Dedifferentiated amniotic fluid mesenchymal stem cell (primary cell): ENCODE results near the gene EXOC3L4.

Experiments used
- DNase-seq: peaks from one replicate; pipeline ENCODE4 v3.0.0-alpha.2; 2016; ENCODE audit errors: extremely low spot score

Gene EXOC3L4

DNA sequence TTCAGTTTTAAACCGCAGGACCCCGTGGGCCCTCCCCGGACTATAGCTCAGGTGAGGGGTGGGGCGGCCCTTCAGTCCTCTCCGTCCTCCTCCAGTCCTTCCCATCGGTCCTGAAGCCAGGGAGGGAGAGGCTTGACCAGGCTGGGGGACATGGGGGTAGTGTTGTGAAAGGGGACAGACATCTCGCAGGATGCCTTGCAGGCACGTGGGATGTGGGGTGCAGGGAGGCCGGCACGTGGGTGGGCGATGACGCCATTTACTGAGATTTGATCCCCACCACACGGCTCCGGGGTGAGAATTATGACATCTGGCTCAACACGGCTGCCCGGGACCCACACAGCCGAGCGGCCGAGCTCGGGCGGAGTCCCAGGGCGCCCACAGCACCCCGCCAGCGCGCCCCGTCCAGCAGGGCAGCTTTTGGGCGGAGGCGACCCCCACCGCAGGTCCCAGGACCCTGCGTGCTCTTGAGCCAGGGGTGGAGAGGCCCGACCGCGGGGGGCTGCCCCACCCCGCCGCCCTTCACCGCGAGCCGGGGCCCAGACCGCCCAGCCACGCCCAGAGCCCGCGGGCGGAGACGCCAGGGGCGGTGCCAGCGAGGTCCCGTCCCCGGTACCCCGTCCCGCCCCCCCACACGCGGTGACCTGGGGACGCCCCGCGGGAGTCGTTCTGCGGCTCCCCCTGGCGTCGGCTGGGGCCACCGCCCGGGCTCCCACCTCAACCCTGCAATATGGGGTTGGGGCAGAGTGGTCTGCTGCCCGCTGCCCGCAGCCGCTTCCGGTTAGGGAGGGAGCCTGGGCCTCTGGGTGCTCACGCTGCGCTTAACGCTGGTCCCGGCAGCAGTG is 3.3 kb upstream of the EXOC3L4 start:
- DNase-seq, result no peak

DNA sequence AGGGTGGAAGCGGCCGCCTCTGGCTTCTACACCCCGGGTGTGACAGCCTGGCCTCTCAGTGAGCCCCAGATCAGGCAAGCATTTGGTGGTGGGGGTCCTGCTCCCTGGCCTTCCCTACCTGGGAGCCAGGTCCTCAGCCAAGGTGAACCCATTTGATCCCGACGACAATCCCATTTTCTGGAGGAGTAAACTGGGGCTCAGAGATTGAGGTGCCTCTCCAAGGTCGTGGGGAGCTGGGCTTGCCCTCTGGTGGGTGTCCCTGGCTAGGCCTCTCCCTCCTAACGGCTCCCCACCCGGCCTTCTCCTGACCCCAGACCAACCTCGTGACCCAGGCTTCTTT is 2.7 kb upstream of the EXOC3L4 start:
- no peak for DNase-seq

DNA sequence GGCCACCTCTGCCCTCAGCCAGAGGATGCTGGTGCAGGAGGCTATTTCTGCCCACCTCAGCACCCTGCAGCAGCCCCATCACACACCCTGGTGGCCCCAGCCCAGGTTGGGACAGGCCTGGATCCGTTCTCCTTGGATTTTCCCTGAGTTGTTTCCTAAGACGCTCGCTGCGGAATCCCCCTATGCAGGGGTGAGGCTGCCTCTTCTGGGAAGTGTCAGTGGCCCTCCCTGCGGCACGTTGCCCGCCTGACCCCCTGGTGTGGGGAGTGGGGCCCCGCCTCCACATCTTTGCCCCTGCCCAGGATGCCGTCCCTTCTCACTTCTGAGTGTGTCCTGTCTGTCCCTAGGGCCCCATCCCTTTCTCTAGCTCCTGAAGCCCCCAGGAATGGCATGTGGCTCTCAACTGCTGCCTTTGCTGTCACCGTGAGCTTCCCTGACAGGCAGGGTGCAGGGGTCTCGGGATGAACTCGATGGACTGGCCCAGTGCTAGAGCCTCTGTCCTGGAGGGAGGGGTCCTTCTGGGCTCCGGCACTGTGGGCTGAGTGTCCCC is 594 bp upstream of the EXOC3L4 start:
- no peak for DNase-seq

DNA sequence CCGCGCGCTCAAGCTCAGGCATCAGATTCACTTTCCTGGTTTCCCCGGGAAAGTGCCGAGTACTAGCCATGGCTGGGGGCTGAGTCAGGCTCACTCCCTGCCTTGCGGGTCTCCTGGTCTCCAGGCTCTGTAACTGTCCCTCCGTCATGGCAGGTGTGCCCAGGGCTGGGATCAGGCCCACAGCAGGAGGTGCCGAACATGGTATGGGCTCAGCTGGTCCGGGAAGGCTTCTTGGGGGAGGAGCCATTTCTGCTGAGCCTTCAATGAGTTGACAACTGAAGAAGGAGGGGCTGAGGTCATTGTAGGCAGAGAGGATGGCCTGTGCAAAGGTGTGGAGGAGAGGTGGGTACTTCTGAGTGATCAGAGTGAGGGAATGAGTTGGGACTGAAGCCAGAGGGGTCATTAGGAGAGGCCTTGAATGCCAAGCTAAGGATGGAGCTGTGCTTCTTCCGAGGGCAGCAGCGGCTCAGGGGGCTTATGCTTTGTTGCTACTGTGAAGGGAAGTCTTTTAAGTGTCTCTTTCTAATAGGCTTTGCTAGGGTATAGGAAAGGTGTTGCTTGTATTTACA is 769 bp downstream of the EXOC3L4 start:
- no peak for DNase-seq

DNA sequence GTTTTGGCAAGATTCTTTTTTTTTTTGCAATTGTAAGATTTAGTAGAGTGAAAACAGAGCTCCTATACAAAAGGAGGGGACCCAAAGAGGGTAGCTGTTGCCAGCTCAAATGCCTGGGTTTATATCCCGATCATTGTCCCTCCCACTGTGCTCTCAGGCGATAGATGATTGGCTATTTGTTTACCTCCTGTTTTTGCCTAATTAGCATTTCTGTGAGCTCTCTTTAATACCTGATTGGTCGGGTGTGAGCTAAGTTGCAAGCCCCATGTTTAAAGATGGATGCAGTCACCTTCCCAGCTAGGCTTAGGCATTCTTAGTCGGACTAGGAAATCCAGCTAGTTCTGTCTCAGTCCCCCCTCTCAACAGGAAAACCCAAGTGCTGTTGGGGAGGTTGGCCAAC is 1.9 kb downstream of the EXOC3L4 start:
- DNase-seq, result no peak

DNA sequence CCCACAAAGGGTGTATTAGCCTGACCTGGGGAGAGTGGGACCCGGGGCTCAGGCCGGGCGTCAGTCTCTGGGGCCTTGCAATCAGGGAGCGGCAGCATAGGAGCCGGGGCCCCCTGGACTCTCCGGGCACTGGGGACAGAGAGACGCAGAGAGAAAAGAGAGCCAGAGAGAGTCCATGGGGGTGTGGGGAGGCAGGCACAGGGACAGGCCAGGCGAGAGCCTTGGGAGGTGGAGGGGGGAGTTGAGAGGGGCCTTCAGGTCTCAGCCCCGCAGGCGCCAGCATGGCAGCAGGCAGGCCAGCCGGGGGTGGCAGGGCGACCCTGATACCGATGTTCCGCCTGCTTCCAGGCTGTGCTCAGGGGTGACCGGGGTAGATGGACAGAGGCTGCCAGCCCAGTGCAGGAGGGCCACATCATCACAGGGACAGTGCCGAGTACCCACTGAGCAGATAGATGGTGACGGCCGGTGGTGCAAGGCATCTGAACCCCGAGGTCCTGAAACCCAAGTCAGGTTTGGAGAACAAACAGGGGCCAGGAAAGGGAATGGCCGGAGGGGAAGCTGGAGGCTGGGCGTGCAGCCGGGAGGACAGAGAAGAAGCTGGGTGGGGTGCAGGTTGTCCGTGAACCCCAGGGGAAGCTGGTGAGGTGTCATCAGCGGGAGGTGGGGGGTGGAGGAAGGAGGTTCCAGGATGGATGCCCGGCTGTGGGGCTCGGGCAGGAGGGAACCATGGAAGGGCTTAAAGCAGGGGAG is 2.9 kb downstream of the EXOC3L4 start:
- no peak for DNase-seq

DNA sequence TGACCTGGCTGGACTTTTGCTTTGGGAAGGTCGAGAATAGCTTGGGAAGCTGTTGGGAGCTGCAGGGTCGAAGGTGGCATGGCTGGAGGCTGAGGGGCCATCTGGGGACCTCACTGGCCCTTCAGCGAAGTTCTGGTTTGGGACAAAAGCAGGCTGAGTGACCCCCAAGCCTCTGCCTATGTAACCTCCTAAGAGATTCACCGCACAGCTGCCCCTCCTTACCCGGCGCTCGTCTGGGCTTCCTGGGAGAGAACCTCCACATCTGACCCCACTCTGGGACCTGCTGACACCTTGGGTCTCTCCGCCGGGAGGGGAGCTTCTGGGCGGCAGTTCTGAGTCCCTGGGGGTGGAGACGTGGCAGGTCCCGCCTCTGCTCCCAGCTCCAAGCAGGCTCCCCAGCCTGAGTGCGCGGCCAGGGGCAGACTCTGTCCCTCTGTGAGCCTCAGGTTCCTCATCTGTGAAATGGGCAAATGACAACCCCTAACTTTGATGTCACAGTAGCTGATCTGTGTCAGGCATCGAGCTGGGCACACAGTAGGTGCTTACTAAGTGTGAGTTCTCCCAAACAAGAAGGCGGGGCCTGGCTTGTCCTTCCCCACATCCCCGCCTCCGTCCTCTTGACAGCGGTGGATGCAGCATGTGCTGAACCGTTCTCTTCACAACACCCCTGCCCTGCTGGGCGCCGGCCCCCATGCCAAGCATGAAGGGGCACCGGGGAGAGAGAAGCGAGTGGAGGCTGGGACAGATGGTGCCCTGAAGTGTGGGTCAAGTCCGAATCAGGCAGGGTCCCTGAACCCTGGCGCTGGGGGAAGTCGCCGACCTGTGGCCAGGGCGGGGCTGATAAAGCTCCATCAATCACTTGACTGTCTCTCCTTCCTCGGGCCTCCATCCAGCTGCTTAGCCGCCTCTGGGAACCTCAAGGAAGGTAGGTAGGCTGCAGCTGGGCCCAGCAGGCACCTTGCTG is 3.8 kb downstream of the EXOC3L4 start:
- DNase-seq, result no peak

DNA sequence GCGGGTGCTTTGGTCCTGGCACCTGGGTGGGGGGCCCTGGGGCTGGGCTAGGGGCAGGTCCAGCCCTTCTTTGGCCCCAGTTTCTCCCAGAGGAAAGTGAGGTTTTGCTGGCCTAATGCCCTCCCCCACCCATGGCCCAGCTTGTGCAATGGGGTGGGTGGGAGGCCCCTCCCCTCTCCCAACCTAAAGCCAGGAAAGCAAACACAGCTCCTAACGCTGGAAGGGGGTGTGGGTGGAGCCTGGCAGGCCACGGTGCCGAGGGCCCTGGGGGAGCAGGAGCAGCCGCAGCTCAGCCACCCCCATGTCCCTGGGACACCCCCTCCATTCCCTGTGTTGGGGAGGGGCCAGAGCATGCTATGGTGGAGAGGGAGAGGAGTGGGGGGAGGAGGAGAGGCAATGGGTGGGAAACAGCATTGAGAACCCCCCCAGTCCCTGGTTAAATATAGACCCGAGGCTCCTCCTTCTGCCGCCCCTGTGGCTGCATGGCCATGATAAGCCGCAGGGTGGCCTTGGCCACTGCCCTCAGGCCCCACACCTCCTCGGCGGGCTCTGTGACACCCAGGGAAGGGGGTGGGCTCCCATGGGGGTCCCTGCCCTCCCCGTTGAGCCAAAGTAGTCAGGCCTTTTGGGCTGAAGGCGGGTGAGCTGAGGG is 4.7 kb downstream of the EXOC3L4 start:
- no peak for DNase-seq

DNA sequence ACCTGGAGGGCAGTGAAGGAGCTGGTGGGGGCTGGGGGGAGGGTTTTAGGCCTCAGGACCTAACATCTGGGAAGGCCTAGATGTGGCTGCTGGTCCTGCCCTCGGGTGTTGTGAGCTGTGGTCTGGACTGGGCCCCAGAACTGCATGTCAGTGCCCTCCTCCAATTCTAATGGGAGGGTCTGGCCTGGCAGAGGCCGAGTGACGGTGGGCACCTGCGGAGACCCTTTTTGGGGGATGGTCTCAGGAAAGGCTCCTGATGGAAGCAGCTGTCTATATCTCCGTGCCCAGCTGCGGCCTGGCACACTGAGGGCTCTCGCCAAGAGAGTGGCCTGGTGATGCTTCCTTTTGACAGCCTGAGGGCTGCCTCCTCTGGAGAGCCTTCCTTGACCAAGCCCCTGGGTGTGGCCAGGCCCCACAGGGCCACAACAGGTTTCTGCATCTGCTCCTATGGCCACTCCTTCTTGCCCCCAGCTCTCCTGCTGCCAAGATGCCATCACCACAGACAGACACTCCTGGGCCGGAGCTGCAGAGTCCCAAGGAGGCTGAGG is 5.3 kb downstream of the EXOC3L4 start:
- DNase-seq, result no peak

DNA sequence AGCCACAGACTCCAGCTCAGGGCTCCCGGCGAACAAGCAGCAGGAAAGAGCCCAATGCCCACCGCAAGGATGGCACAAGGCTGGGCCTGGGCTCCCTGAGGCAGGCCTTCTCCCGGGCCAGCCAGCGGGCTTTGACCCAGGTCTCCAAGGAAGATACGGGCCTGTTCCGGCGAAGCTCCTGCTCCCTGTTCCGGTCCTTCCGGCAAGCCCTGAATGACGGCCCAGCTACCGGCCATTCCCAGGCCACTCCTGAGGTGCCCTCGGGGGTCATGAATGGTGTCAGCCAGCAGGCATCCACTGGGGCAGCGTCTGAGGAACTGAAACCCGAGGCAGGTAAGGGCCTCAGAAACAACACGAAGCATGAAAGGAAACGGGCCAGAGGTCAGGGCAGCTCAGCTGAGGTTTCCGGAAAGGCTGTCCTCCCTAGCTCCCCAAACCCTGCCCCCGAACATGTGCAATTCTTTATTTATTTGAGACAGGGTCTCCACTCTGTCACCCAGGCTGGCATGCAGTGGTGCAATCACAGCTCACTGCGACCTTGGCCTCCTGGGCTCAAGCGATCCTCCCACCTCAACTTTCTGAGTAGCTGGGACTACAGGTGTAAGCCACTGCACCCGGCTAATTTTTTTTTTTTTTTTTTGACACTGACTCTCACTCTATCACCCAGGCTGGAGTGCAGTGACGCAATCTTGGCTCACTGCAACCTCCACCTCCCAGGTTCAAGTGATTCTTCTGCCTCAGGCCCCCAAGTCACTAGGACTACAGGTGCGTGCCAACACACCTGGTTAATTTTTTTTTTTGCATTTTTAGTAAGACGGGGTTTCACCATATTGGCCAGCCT is 6.0 kb downstream of the EXOC3L4 start:
- no peak for DNase-seq

DNA sequence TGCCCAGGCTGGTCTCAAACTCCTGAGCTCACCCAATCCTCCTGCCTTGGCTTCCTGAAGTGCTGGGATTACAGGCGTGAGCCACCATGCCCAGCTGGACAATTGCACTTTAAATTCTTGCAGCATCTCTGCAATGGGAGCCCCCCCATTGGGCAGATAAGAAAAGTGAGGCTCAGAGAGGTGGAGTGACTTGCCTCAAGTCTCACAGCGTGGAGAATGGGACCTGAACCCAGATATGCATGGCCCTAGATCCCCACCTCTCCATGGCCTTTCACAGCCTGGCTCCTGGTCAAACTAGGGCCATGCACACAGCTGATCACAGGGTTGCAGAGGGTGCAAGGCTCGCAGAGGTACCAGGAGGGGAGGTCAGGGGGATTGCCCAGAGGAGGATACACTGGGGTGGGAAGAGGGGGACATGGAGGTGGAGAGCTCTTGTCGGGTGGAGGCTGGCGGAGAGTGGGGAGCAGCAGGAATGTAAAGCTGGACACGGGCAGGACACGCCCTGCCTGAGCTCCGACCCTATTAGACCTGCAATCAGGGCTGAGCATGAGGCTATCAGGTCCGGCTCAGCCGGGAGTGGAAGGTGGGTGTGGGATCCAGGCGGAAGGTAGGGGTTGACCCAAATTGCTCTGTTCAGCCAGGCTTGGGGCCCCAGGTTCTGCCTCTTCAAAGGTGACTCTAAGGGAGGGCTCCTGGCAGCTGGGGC is 6.9 kb downstream of the EXOC3L4 start:
- DNase-seq, result no peak

DNA sequence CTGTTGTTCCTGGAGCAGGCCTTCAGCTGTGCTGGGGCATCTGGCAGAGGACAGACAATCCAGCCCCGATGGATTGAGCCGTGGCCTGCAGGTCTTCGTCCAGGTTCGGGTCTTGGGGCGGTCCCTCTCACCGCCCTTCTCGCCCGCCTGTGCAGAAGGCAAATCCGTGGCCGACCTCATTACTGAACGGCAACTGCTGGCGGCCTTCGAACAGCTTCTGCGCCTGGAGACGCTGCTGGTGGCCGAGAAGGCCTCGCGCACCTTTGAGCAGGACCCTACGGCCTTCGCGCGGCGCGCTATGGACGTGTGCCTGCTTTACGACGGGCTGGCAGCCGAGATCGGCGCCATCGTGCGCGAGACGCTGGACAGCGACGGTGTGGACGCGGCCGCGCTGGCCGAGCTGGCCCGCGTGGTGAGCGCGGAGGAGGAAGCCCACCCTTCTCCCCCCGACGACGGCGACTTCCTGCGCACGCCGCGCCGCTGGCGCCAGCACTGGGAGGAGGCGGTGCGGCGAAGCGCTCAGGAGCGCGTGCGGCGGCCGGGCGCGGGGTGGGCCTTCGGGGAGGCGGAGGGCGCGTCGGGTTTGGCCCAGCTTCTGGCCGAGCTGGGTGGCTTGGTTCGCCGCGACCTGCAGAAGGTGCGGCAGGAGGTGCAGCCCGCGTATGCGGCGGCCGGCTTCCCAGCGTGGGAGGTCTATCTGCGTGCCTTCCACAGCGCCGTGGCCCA is 7.6 kb downstream of the EXOC3L4 start:
- DNase-seq, result no peak

DNA sequence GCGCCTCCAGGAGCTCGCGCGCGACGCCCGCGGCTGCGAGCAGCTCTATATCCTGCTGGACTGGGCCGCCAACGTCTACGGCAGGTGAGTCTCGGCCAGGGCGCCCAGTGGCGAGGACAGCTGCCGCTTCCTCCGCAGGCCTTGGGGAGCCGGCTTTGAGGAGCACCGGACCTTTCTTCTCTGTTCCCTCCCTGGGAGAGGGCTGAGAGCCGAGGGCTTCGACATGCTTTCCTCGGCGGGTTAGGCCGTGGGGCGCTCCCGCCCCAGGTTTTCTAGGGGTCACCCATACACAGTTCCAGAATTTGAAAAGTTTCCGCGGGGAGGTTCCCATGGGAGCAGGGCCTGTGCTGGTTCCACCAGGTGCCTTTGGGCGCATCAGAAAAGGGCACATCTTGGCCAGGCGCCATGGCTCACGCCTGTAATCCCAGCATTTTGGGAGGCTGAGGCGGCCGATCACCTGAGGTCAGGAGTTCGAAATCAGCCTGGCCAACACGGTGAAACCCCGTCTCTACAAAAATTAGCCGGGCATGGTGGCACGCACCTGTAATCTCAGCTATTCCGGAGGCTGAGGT is 8.2 kb downstream of the EXOC3L4 start:
- no peak for DNase-seq

DNA sequence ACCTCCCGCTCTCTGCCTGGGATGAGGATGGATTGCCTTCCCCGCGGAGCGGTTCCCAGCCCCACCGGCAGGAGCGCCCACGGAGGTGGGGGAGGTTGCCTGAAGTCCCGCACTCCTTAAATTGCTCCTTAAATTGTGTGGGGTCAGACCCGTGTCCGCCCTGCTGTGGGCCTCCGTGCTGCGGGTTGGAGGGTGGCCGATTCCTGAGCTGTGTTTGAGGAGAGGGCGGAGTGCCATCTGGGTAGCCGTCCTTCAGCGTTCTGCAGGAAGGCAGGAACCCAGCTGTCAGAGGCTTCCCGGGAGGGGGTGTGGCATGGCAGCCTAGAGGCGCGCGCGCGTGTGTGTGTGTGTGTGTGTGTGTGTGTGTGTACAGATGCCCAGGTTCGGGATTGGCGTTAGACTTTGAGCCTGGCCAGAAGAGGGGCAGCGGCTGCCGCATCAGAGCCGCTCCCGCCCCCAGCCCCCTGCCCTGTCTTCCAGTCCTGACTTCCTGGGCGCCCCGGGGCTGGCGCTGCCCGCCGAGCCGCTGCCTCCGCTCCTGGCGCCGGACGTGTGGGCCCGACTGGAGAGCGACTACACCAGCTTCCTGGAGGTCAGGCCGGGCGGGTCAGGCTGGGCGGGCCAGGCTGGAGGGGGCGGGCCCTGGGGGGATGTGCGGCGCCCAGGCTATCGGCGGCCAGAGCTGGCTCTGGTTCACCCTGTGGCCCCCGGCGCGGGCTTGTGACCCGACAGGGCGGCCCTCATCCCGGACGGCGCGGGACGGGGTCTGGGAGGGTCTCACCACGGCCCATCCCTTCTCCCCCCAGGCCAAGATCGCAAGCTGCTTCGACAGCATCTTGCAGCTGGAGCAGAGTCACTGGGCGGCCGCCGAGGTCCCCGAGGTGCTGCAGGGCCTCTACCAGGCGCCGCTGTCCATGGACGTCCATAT is 9.2 kb downstream of the EXOC3L4 start:
- no peak for DNase-seq

DNA sequence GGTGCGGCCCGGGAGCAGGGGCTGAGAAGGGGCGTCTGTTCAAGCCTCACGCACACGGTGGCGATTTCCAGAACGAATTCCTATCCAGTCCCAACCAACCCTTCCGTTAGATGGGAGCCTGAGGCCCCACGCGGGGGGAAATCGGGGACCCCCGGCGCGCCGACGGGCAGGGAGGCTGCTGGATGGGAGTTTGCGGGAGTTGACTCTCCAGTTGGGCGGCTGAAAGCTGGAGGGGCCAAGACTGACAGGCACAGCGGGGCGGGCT is 9.8 kb downstream of the EXOC3L4 start:
- DNase-seq, result no peak

DNA sequence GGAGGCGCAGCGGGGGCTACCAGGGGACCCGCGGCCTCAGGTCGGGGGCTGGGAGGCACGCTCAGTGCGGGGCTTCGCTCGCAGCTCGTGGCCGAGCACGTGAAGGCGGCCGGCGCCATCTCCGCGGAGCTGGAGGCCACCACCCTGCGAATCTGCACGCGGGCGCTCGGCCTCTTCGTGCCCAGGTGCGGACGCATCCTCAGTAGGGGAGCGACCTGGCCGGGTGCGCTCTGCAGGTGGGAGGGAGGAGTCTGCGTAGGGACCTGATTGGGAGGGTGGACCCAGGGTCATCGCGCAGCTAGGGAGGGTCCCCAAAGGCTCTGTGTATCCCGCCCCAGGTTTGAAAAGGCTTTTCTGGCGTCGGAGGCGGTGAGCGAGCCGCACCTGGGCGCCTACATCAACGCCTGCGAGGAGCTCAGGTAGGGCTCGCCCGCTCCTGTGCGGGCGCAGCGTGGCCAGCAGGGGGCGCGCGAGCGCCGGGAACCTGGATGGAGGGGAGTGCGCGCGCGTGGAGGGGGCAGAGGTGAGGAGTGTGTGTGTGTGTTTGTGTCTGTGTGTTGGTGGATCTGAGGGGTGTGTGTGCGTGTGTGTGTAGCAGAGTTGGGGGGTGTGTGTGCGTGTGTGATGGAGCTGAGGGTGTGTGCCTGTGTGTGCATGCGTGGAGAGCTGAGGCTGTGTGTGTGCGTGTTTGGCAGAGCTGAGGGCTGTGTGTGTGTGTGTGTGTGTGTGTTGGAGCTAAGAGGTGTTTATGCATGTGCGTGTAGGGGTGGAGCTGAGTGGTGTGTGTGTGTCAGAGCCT is 10.3 kb downstream of the EXOC3L4 start:
- DNase-seq, result no peak
